Measurements from ENCODE around the gene RAB3IP.

Gene RAB3IP, protein sequence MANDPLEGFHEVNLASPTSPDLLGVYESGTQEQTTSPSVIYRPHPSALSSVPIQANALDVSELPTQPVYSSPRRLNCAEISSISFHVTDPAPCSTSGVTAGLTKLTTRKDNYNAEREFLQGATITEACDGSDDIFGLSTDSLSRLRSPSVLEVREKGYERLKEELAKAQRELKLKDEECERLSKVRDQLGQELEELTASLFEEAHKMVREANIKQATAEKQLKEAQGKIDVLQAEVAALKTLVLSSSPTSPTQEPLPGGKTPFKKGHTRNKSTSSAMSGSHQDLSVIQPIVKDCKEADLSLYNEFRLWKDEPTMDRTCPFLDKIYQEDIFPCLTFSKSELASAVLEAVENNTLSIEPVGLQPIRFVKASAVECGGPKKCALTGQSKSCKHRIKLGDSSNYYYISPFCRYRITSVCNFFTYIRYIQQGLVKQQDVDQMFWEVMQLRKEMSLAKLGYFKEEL

DNA sequence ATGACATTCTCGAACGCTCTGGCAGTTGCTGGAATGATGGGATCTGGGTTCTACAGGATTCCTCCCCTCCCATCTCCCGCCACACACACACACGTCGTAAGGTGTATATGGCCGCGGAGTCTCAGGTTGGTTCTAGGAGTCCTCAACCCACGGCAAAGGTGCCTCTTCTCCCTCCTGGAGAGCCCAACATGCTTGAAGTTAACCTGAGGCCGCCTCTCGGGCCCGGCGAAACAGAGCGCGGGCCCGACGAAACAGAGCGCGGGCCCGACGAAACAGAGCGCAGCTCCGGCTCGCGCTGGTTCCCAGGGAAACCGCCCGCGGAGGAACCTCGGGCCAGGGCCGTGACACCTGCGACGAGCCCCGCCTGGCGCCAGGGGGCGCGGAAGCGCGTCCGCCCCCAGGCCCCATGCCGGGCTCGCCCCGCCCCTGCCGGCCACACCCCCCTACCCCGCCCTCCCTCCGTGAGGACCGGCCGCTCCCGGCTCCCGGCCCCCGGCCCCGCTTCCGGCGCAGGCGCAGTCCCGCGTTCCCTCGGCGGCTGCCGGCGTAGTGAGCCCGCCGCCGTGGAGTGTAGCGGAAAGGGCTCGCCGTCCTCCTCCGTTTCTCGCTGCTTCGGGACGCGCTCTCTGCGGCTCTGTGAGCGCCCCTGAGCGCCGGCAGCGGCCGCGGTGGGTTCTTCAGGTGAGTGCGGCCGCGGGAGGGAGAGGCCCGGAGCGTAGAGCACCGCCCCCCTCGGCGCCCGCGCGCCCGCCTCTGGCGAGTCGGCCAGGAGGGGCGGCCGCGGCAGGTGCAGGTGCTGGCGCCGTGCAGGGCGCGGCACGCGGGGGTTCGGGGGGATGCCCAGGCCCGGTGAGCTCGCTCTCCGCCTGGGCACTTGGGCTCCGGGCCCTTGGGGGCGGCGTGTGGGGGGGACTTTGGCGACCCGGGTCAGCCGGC is at the start of gene RAB3IP:
RAB3IP (plus strand) TSS at position 510 of the 936 bp plus-strand sequence. CDS start 16,549 bp downstream, outside the sequence.
- DNase-seq (ENCODE audit: low read depth, low spot score): no peak

DNA sequence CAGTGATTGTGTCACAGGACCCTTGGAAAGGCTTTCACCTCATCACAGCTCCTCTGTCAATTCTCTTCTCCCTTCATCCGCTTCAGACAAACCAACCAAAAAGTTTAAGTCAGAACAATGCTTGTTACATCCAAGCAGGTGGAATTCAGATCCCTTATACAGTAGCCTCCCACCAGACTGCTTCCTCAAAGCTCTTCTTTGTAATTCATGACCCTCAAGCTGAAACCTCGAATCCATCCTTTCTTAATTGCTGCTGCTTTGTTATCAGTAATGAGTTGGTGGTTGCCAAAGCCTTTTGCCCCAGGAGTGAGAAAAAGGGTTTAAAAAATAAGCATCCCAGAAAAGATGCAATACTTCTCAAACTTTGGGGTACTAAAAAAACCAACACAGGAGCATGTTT is 49.0 kb upstream of the RAB3IP start:
- DNase-seq (ENCODE audit: low read depth, low spot score): no peak

DNA sequence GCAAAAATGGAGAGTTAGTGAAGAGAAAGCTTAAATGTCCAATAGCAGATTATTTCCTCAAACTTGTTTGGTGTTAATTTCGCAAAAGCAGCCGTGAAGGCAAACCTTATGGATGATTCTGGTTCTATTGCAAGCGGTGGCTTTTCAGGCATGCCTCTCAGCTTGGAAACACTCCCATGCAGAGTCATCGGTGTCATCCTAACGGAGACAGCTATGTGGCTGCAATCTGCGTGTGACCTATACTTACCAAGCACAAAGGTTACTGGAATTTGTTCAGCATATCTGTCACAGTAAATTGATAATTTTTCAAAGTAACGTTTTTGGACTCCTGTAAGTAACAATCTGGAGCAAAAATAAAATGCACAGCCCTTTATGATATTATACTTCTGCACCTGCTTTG is 44.5 kb upstream of the RAB3IP start:
- no peak for DNase-seq (ENCODE audit: low read depth, low spot score)

GRCh38 chr12:69698054-69698453 is 40.6 kb upstream of the RAB3IP start:
- DNase-seq (ENCODE audit: low read depth, low spot score): no peak

- DNase-seq (ENCODE audit: low read depth, low spot score): no peak
Observed at GRCh38 chr12:69698769-69699540, 39.7 kb upstream of the RAB3IP start, which contains the start of gene BEST3. Gene BEST3 (minus strand): TSS chr12:69699303. CDS start chr12:69697798, 1,505 bp downstream.

DNA sequence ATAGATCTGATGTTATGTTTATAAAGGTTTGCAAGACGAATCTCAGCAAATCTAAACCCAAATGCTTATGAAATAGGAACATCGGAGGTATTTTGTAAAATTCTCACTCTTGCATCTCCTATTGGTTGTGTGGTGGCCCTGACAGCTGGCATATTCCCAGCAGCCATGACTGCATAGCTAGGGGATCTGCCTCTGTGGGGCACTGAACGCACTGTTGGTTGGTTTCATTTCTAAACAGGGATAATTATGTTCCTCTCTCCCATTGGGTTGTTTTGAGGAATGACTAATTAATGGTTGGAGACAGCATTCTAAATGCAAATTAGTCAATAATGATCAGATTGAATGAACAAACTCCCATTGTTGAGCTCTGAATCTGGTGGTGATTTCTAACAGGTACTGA is 36.8 kb upstream of the RAB3IP start:
- no peak for DNase-seq (ENCODE audit: low read depth, low spot score)

GRCh38 chr12:69703146-69703642 is 35.5 kb upstream of the RAB3IP start:
- no peak for DNase-seq (ENCODE audit: low read depth, low spot score)

GRCh38 chr12:69704357-69704756 is 34.3 kb upstream of the RAB3IP start:
- no peak for DNase-seq (ENCODE audit: low read depth, low spot score)

- no peak for DNase-seq (ENCODE audit: low read depth, low spot score)
Observed at GRCh38 chr12:69708649-69709048, 30.0 kb upstream of the RAB3IP start.

DNA sequence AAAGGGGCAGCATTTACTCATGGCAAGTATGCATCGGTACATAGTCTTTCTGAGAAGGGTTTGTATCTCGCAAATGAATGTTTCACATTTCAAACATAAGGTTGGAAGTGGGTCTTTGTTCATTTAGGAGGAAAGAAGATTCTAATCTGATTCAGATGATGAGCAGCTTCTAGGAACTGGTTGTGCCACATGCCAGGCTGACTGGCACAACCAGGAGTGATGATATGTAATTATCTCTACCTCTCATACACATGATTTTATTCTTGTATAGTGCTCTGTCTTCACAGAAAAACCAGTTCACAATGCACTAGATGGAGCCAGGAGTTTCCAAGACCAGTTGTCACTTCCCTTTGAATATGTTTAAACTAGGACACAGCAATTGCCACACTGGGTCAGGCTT is 25.8 kb upstream of the RAB3IP start:
- no peak for DNase-seq (ENCODE audit: low read depth, low spot score)

DNA sequence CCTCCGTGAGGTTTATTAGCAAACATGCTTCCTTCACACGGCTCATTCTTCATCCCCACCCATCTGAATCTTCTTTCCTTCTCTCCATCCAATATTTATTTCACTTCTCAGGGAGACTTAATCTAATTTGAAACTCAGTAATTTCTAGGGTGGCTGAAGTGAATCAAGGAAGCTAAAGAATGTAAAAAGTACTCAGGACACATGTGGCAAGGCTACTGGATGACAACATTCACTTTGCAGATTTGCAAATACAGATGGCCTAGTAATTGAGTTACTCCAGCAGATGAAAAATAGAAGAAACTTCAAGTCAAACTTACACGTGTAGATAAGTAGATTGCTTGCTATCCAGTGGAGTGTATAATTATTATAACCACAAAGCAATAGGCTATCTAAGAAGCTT is 24.1 kb upstream of the RAB3IP start:
- DNase-seq (ENCODE audit: low read depth, low spot score): no peak

GRCh38 chr12:69719336-69720316 is 19.0 kb upstream of the RAB3IP start:
- DNase-seq (ENCODE audit: low read depth, low spot score): no peak

DNA sequence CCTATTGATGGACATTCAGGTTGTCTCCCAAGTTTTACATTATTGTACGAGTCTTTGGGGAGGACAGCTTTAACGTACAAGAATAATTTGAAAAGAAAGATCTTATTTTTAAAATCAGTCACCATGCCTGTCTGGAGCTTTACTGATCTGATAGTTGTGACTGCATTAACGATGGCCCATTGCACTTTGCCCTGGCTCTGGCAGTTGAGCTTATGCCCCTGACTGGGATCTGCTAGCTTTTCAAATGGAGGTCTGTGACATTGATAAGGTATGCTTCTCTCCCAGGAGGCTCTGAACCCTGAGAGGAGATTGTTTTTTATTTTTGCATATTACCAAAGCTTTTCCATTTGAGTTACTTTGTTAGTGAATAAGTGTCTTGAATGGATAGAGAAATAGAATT is 17.9 kb upstream of the RAB3IP start:
- DNase-seq (ENCODE audit: low read depth, low spot score): no peak

GRCh38 chr12:69726922-69727321 is 11.7 kb upstream of the RAB3IP start:
- no peak for DNase-seq (ENCODE audit: low read depth, low spot score)

GRCh38 chr12:69732088-69732487 is 6.6 kb upstream of the RAB3IP start:
- no peak for DNase-seq (ENCODE audit: low read depth, low spot score)

DNA sequence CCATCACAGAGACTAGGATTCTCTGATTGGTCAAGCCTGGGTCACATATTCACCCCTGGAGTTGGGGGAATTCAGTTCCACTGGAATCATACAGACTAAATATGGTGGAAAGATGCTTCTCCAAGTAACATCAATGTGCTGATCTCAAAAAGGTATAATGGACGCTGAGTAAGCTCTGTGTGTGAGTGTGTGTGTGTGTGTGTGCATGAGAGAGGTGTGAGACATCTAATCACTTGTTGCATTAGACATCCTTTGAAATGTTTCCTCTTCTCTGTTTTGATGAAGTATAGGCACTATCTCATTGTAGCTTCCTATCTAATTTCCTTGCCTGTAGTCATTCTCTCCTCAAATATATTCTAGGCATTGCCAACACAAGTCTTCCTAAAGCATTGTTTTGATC is 5.0 kb upstream of the RAB3IP start:
- no peak for DNase-seq (ENCODE audit: low read depth, low spot score)

DNA sequence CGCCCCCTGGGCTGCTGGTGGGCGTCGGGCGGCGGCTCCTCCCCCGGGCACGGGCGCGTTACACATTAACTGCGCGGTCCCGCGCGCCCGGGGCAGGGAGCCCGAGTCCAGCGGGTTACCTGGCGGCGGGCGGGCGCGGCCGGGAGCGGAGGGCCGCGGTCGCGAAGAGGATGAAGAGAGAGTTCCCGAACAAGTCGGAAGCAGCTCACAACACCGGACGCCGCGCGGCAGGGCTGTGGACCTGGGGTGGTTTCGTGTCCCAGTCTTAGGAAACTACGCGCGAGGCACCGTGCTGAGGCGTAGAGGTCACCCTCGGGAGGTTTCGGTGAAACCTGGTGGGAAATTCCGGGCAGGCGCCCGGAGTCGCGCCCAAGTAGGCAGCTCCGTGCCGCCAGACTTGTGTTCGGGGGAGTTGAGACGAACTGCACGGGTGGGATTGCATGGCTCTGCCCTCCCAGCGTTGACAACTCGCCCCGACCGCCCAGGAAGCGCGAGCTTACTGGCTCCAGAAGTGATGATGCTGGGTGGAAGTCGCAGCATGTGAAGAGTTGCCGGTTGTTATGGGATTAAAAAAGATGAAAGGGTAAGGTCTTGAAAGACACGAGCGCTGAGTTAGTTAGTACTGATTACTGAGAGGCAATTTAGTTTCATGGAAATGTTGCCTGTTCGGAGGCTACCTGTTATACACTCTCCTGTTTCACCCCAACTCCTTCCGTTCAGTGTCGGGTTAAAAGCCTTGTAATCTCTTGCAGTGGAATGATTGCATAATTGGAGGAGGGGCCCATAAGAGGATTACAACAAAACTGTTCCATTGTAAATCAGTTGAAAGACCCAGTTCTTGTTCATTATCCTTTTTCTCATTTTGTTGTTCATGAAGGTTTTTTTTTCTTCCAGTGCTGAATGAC is 879 bp downstream of the RAB3IP start:
- no peak for DNase-seq (ENCODE audit: low read depth, low spot score)

GRCh38 chr12:69744109-69744508 is 5.4 kb downstream of the RAB3IP start:
- no peak for DNase-seq (ENCODE audit: low read depth, low spot score)

DNA sequence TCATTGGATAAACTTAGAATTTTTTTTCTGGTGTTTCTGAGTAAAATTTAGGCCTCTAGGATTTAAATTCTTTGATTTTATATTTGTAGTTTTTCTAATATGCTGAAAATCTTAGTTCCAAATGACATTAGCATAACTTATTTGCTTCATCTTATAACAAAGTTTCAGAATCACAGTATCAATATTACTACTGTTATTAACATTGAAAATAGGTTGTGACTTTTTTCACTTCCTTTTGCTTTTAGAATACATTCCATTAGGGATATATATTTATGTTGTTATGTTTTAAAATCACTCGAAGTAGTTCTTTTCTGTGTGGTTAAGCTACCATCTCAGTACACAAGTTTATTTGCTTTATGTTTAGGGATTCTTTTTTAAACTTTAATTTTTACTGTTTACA is 12.8 kb downstream of the RAB3IP start:
- no peak for DNase-seq (ENCODE audit: low read depth, low spot score)

Data from smooth muscle cell of the brain vasculature (primary cell).